NCI-H2081 treated with DMSO at 0.1 percent for 48 hours (cell line): ENCODE data around the gene TSSK2.
A peak's percentile ranks its signal among the peaks of the same experiment; 100 is the strongest.

Experiments used
- DNase-seq: peaks from one replicate; lab custom pipeline; 2025; lab: John Stamatoyannopoulos, UW

The TSSK2 gene

DNA sequence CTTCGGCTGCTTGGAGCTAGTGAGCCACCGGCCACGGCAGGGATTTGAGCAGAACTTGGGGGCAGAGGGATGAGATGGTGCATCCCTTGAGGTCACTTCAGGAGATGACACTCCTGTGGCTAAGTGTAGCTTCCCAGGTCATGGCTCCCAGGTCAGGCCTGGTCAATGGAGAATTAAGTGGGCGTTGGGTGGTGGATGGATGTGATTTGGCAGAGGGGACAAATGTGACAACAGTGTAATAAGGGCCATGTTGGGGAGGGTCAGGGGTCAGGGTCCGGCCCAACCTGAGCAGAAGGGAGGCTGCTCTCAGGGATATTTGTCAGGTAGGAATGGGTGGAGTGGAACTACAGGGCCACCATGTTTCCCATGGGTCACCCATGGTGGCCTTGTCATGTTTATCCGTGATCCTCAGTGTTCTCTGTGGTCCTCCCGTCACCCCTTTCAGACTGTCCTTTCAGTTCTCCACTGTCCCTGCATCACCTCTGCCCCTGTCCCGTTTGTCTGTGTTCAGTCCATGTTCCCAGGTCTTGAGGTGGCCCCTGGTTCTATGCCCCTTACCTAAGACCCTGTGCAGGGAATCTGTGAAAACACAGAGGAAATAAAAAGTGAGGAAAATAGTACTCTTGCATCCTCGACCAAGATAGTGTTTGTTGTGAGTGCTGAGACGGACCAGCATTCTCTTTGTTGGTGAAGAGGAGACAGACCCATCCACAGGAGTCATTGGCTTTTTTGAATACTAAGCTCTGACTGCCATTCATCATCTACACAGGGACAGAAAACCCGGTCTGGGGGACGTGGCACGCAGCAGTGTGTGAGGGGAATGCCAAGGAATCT is 41.3 kb downstream of the TSSK2 start:
- no peak for DNase-seq

DNA sequence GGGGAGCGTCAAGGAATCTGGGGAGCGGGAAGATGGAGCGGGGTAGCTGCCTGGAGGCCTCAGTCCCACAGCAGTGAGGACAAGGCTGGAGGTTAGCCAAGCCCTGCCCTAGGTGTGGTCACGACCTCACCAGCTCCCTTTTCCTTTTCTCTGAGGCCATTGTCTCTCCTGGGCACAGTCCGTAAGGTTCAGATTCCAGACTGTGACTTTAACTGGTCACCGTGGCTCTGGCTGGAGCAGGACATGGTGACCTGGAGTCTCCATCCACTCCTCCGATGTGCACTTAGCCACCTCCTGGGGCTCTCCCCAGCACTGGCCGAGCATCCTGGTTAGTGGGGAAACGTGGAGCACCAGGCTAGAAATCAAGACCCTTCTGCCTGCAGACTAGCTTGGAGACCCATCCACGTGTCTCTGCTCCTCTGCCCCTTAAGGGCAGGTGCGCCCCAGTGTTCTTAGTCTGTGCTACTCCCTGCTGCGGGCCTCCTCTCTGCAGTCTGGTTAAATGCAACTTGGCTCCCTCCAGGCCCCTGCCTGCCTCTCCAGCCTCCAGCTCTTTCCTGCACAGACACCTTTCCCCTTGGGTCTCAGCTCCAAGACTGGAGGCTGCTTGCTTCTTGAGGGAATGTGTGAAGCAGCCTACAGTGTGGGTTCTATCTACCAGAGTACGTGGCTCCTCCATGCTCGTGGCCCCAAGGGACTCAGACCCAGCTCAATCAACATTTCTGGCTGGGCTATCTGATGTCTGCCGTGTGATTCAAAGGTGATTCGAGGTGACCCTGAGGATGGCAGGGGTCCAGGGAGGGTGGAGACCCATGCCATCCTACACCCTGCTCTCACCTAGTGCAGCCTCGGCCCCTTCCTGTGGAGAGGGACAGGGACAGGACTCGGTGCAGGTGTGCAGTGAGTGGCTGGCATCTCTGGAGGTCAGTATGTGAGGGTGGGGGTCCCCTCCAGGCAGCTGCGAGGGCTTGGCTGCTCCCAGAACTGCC is 42.2 kb downstream of the TSSK2 start:
- DNase-seq: no peak

DNA sequence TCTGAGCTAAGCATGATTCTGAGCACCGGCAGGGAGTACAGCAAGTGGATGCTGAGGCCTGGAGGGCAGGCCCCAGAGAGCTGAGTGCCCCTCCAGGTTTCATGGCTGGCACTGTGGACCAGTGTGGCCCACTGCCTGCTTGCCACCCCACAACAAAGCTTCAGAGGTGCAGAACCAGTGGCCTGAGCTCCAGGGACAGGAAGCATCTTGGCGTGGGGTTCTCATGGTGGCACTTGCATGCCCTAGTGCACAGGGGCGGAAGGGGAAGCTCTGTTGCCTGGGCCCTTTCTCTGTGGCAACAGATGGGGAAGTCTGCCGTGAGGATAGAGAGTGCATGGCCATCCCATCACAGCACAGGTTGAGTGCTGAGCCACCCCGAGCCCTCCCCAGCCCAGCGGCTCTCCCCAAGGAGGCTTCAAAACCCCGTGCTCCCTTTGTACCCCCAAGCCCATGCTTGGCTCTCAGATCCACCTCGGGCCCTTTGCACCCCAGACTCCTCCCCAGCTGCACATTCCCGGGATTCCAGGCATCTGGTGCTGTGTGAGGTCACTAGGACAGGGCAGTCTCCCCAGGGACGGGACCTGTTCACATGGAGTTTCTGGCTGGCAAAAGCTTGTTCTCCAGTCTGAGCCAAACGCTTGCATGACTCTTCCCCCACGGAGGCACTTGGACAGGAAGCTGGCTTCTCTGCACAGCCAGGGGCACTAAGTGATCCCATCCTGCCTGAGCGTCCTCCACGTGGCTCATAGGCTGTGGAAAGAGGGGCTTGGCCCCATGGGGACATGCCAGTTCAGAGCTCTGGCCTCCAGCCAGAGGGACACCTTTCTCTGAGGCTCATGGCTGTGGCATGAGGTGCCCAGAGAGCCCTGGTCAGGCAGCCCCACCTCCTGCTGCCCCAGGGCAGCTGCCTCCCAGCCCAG is 43.3 kb downstream of the TSSK2 start:
- no peak for DNase-seq

DNA sequence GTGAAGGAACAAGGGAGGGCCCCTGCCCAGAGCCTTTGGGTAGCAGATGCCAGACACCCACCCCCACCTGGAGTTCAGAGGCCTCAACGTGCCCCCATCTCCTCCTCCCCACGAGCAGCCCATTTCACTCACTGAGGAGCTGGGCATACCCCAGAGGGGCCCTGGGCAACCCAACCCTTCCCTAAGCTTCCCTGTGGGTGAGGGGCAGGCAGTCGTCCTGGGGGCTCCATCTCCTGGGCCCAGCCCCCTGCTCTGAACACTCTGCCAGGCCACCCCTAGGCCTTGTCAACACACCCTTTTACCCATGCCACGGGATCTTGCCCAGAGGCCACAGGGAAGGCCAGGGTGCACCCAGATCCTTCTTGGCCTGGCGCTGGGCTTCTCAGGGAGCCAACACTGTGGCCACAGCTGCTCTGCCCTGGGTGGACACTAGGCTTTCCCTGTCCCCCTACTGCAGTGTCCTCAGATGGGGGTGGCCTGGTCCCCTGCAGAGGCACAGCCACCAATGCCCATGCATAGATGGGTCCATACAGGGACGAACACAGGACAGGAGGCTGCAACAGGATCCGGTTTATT is 44.0 kb downstream of the TSSK2 start:
- no peak for DNase-seq

DNA sequence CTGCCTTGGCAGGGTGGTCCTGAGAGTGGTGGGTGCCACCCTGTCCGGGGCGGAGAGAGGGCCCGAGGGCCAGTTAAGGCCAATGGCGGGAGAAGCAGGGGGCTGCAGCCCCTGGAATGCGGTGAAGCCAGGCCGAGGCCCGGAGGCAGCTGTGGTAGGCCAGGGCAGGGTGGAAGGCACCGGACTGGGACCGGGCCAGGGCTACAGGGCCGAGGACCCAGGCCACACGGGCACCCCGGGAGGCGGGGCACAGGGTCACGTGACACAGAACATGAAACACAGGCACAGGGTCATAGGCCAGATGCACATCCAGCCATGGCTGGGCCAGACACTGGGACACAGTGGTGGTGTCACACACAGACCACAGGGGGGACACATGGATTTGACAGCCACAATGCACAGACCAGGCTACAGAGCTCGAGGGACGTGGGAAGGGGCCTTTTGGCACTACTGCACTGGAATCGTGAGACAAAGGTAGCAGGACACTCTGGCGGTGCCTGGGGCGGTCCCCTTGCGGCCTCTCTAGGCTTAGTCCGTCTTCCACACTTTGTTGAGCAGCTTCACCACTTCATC is 44.6 kb downstream of the TSSK2 start:
- DNase-seq: no peak

DNA sequence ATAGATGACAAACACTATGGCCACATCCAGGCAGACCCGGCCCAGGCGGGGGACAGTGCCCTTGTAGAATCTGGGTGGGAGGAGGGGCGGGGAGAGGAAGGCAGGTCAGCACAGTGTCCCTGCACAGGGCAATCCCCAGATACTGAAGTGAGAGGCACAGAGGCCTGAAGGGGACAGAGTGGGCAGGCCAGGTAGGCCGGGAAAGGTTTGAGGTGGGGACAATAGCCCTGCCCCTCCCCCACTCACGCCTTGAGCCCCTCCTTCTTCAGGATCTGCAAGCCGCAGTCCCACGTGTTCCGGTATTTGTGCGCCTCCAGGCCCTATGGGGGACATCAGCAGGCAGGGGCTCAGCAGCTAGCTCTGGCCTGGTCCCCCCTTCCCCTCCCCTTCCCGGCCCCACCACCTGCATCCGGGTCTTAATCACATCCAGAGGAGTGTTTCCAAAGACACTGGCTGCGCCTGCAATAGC is 45.1 kb downstream of the TSSK2 start:
- no peak for DNase-seq

DNA sequence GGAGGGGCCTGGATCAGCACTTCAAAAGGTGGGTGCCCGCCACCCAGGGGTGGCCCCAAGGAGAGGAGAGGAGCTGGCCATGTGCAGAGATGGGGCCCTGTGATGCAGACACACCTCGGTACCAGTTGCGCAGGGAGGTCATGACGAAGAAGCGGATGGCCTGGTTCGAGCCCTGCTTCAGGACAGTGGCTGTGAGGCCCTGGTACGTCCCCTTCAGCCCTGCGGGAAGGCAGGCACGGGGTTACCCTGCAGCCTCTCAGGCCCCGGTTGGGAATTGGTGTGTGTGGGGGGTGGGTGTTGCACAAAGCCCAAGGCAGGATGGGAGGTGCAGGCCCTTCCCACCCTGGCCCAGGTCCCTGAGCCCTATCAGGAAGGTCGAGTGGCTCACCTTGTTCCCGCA is 45.6 kb downstream of the TSSK2 start:
- DNase-seq: no peak

DNA sequence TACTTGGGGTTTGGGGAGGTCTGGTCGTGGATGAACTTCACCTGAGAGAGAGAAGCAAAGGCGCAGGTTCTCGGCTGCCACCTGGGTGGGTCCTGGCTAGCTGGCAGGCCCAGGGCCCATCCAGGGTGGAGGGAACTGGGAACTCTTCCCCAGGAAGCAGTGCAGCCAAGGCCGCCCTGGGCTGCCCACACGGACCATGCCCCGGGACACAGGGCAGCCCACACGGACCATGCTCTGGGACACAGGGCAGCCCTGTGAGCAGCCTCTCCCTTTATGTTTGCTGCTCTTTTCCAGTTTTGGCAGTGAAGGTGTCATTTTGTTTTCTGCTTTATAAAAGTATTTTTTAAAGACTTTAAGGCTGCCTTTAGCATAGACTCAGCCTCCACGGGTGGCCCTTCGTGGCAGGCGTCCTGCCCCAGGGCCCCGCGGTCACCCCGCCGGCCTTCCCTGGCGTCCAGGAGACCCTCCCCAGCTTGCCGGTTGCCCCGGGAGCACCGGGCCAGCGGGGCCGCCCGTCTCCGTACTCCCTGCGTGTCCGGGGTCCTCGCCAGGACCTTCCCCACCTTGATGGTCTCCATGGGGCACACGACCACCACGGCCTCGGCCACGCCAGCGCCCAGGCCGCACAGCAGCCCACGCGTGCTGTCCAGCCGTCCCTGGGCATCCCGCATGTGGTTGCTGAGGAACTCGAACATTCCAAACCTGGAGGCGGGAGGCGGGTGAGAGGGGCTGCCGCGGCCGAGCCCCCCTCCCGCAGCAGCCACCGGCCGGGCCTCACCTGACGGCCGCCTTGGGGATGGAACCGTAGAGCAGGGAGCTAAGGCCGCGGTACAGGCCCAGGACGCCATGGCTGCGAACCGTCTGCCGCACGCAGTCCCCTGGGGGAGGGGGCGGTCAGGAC is 46.3 kb downstream of the TSSK2 start:
- DNase-seq: no peak

DNA sequence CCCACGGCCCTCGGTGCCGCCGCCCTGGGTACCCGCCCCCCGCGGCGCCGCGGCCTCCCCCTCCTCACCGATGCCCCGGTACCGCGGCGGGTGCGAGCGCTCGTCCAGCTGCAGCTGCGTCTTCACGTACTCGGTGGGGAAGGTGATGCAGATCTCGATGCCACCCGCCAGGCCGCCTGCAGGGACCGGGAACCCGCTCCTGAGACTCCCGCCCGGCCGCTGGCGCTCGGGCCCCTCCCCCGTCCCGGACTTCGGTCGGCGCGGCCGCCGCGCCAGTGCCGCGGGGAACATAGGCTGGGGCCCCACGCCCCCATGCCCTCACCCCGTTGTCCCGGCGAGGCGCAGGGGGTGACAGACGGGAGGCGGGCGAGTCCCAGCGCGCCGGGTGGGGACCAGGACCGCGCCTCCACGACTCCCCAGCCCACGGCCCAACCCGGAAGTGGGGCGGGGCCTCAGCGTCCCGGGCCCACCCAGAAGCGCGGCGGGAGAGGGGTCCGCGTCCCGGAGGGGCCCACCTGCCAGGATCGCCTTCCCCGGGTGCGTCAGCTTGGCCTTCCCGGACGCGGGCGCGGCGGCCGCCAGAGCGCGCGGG is 47.1 kb downstream of the TSSK2 start:
- DNase-seq: no peak

DNA sequence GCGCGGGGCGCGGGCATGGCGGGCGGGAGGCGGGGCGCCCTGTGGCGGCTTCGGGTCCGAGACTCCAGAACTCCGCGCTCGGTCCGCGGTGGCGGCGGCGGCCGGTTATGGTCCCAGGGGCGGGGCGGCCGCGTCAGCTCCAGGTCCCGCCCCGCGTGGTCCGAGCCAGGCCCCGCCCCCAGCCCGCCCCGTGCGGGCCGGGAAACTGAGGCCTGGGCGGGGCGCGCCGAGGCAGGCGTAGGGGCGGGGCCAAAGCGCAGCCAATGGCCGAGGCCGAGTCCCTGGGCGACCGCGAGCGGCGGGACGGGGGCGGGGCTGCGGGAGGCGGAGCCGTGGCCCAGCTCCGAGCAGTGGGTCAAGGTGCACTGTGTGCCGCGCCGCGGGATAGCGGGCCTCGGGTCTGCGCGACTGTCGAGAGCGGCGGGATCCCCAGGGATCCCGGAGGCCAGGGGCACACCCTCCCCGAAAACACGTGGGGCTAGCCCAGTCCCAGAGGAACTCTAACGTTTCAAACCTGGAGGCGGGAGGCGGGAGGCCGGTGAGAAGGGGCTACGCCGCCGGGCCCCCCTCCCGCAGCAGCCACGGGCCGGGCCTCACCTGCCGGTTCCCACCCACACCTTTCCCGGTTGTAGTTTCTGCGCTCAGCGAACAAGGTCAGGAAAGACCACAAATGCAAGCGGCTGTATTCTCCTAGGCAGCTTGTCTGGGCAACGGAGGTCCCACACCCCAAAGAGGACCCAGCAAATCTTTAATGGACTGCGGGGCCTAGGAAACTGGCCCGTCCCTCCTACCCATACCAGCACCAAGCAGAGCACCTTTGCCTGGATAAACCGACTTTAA is 47.8 kb downstream of the TSSK2 start, which contains the start of gene SLC25A1:
TSS of gene SLC25A1 (minus strand) at position 80 of the 840 bp plus-strand sequence. CDS start at position 17, 63 bp downstream.
- DNase-seq: no peak

DNA sequence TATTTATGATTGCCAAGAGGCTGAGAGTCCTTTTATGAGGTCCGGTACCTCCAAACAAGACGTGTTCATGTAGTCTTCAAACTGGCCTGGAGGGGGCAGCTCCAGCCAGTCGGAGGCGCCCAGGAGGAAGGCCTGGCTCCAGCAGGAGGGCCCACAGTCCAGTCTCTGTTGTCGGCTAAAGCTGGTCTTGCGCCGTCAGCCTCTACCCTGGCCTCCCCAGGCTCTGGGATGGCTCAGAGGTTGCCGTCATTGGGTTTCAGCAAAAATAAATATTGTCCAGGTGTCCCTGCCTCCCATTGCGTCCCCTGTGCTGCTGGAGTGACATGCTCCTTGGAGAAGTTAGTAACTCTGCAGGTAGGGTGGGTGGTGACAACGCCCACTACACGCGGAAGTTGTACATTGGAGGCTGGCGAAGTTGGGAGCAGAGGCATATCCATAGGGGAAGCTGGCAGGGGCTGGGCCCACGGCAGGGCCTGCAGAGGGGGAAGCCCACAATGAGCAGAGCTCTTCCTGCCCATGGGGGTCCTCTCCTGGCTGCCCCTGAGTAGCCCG is 48.5 kb downstream of the TSSK2 start:
- peak; percentile 8 for DNase-seq

DNA sequence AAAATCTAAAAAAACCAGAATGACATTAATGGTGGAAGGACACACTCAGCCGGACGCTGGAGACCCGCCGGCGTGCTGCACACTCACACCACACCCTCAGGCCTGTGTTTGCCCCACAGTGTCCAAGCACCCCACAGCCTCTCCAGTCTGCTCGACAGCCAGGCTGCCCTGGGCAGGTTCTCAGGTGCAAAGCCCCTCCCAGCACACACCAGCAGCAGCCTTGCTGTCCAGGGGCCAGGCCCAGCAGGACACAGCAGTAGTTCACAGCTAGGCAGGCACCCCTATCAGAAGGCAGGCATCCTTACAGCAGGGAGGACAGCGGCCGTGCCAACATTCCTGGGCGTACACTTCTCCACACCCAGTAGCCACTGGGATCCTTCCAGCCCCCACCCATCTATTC is 49.1 kb downstream of the TSSK2 start:
- no peak for DNase-seq

DNA sequence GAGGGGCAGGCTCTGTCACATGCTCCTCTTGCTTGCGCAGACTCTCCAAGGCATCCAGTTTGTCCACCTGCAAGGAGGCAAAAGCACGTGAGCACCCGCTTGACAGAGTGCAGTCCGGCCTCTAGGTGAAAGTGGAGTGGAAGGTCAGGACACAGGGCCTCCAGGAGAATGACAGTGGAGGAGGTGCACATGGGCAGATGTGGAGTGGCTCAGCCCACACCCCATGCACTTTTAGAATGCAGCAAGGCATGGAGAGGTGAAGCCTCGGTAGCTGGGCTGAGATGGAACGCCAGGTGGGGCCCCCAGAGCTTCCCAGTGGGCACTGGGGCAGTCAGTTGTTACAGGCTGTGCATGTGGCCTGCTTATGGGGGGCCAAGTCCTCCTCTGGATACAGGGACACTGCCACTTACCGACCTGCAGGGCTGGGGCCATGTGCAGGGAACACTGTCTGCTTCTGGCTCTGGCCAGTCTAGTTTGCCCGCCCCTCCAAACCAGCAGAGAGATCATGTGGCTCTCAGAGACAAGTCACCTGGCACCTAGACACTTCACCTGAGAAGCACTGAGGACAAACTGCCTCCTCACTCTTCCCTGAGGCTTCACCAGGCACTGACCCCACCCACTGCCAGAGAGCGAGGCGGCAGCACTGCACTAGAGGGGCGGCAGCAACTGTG is 49.8 kb downstream of the TSSK2 start:
- no peak for DNase-seq

DNA sequence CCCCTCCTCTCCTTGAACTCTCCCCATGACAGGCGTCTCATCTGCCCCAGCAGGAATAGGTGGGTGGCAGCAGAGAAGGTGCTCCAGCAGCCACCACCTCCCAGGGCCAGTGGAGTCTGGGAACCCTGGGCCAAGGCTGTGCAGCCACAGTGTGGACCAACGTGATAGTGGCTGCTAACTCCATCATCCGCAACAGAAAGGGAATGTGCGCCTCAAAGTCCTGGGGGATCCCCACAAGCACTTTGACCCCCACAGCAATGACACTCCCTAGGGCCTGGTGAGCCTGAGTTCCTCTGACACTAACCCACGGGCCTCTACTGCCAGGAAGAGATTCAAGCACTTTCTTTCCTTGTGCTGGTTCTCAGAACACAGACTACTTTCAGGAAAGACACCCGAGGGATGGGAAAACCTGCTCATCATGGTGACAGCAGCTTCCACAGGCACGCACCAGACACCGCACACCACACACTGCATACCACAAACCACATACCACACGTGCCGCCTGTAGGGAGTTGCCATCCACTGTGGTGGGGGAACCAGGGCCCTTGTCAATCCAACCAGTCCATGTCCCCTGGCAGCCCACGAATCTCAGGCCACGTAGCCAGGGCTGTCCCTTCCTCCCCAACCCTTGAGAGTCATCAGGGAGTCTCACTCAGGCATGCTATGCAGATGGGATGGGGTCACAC is 50.8 kb downstream of the TSSK2 start:
- no peak for DNase-seq
